GM21423 (cell line): ENCODE measurements around the gene DDX54.
"Not testable (repeated sequence)": the region's sequence is repeated elsewhere in the genome, so short reads cannot be mapped to it uniquely, and the experiment has no call there.

Experiments
- ATAC-seq: cut with Tn5 transposase; IDR thresholded peaks from one replicate; pipeline ENCODE4 v1.9.1; 2021; ENCODE audit warnings: mild to moderate bottlenecking, moderate library complexity; ENCODE audit not compliant: unreplicated experiment

DDX54 gene

GRCh38 chr12:113128802-113129663 is 56.2 kb downstream of the DDX54 start:
- no peak for ATAC-seq

DNA sequence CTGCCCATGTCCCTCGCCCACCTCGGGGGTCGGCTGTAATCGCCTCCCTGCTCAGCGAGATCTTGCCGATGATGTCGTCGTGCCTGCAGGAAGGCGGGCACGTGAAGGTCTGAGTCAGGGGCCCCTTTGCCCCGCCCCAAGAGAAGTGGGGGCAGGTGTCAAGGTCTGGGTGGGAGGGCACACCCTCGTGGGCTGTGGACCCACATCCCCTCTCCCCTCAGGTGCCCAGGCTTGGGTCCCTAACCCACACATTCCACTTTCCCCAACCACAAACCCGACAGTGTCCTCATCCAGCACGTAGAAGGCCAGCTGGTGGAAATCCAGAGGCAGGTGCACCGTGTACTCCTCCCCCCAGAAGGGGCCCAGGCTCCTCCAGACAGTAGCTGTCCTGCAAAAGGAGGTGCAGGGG is 57.5 kb downstream of the DDX54 start:
- no peak for ATAC-seq

DNA sequence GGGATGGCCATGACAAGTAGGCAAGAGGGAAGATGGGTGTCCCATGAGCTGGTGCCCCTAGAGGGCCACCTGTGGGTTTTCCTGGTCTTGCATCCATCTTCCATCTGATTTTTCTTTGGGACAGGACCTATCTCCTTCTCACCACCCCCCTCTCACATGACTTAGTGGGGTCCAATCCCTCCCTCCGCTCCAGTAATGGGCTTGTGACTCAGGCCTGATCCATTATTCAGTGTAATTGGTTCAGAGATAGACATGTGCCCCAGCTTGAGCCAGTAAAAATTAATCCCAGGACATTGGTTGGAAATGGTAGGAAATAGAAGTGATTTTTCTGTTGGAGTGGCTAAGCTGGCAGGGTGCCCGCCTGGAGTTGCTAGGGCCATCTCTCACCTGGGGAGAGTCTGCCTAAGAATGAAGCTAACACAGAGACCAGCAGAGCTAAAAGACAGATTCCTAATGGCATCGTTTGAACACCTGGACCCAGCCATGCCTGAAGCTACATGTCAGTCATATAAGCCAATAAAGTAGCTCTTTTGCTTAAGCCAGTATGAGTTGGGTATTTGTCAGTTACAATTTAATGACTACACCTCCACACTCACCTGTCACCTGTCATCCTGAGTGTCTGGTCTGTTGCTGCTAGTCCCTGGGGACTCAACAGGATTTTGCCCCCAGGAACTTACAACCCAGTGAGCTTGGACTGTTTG is 64.5 kb downstream of the DDX54 start:
- no peak for ATAC-seq

- no peak for ATAC-seq
These were observed 65.2 kb downstream of the DDX54 start for GRCh38 chr12:113119980-113120669.

GRCh38 chr12:113118142-113118541 is 67.1 kb downstream of the DDX54 start:
- no peak for ATAC-seq

DNA sequence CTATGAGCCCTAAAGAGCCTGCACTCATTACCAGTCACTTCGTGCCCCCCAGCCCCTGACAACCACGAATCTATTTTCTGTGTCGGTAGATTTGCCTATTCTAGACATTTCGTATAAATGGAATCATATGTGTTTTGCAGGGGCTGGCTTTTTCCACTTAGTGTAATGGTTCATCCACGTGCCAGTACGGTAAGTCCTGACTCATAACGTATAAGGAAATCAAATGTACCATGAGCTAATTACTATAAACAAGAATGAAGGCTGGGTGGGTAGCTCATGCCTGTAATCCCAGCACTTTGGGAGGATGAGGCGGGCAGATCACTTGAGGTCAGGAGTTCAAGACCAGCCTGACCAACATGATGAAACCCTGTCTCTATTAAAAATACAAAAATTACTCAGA is 67.6 kb downstream of the DDX54 start:
- not testable (repeated sequence) for ATAC-seq

DNA sequence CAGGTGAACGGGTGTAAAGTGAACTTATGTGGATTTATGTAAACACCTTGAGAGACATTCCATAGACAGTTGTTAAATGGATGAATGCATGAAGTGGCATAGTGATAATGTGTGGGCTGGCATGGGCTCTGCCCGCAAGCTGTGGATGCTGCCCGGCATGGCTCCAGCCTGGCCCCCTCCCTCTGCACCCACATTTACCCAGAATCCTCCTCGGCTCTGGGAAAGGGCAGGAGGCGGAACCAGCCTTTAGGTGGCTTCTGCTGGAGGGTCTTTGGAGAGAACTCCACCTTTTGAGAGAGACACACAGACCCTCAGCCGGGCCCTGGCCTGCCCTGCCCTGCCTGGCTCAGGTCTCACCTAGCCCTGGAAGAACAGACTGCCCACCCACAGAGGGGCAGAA is 68.4 kb downstream of the DDX54 start:
- no peak for ATAC-seq

- no peak for ATAC-seq
These were observed 69.7 kb downstream of the DDX54 start for GRCh38 chr12:113115455-113116126.

DNA sequence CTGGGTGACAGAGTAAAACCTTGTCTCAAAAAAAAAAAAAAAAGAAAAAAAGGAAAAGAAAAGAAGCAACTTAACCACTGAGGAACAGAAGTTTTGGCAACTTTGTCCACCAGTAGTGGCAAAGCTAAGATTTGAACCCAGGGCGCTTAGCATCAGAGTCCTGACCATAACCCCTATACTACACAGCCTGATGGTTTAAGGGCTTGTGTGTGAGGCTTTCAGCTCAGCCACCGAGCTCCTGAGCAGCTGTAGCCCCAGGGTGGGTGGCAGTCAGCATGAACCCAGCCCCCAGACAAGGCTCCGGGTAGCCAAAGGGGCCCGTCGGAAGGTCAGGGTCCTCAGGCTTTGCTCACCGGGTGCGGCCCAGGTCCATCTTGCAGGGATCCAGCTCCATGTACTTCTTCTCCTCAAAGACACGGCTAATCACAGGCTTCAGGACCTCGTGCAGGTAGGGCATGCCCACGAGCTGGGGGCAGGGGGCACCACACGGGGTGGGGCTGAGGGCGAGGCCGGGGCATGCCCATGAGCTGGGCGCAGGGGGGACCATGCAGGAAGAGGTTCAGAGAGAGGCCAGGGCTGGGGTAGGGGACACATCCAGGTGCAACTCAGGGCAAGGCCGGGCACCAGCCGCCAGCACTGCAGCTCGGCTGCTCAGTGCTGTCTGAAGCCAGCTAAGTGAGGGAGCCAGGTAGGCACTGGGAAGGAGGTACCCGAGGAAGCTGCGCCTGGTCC is 70.7 kb downstream of the DDX54 start:
- ATAC-seq = no peak

GRCh38 chr12:113113397-113113796 is 71.9 kb downstream of the DDX54 start:
- ATAC-seq = no peak

GRCh38 chr12:113112043-113112899 is 73.0 kb downstream of the DDX54 start:
- no peak for ATAC-seq

DNA sequence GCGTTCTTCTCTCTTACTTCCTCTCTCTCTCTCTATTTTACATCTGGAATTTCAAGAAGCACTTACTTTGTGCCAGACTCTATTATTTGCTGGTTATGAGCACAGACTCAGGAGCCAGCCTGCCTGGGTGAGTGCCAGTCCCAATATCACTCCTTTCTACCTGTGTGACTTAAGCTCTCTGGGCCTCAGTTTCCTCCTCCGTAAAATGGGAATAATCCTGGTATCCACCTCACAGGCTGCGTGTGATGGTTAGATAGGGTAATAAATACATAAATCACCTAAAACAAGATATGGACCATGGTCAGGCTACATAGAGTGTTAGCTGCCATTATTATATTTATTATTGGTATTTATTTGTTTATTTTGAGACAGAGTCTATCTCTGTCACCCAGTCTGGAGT is 74.0 kb downstream of the DDX54 start:
- ATAC-seq = no peak

DNA sequence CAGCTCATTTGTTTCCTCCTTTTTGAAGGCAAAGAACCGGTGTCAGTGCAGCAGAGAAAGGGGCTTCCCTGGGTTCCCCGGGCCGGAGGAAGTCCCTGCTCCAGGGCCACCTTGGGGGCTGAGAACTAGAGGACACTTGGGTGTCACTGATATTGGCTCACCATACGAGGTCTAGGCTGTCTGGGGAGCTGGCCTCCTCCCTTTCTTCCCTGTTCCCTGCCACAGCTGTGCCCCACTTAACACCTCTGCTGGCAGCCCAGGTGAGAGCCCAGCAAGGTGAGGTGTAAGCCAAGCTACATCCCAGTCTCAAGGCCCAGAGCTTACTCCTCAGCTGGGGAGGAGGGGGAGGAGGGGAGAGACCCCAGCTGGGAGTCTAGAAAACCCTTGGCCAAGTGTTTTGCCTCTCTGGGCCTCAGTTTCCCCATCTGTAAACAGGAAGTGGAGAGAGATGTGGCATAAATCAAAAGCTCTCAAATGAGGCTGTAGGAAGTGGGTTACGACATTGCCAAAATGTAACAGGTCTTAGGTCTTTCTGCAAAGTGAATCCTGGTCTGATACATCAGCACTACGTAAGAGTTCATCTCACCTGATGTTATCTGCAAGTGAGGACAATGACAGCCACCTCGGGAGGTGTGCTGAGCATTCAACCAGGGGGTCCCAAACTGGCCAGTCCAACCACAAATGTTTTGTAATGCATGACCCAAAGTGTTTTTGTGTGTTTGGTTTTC is 75.2 kb downstream of the DDX54 start:
- ATAC-seq = no peak

GRCh38 chr12:113109360-113109759 is 75.9 kb downstream of the DDX54 start:
- no peak for ATAC-seq

DNA sequence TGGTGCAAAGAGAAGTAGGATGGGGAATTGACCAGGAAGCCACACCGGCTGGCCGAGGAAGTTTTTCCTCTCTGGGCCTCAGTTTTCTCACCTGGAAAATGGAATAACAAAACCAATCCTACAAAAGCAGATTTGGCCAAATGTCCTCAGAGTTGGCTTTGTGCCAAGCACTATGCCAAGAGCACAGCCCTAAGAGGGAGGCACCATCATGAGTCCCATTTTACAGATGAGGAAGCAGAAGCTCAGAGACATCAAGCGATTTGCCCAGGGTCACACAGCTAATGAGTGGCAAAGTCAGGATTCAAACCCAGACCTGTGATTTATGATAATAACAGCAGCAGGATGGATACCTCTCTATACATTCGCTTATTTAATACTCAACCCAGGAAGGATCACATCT is 77.0 kb downstream of the DDX54 start:
- no peak for ATAC-seq
